Neural crest cell (in vitro differentiated cells): ENCODE results near the gene ETNK1. TPM values are rescaled to one million over a fixed set of nuclear protein-coding genes. Genes with fewer than 3 reads are reported as not detected.

ENCODE experiments used
- DNase-seq: peaks from one replicate; pipeline ENCODE4 v3.0.0; 2021; ENCODE audit warnings: low read depth, mixed read lengths, low spot score
- H3K27ac Mint-ChIP-seq: one replicate; pipeline ENCODE4 v1.8.0; 2021; ENCODE audit warnings: mild to moderate bottlenecking, mixed read lengths; ENCODE audit not compliant: unreplicated experiment
- H3K27me3 Mint-ChIP-seq: 2 replicates; pipeline ENCODE4 v1.8.0; 2021; ENCODE audit warnings: low read depth, mild to moderate bottlenecking, mixed read lengths
- H3K36me3 Mint-ChIP-seq: 2 replicates; pipeline ENCODE4 v1.8.0; 2021; ENCODE audit warnings: low read depth, mild to moderate bottlenecking, mixed read lengths
- H3K4me1 Mint-ChIP-seq: 2 replicates; pipeline ENCODE4 v1.8.0; 2021; ENCODE audit warnings: mixed read lengths
- H3K4me3 Mint-ChIP-seq: one replicate; pipeline ENCODE4 v1.8.0; 2021; ENCODE audit warnings: mild to moderate bottlenecking, mixed read lengths
- H3K9me3 Mint-ChIP-seq: 2 replicates; pipeline ENCODE4 v1.8.0; 2021; ENCODE audit warnings: mixed read lengths
- CTCF ChIP-seq: fragments of 200-600 bp; sonication (generic); conservative IDR thresholded peaks from 2 replicates; pipeline ENCODE4 v1.5.0; 2021; ENCODE audit warnings: antibody characterized with exemption, mild to moderate bottlenecking
- total RNA-seq: library from RNA; stranded (reverse); gene quantifications from 2 replicates; pipeline ENCODE4 v1.2.1, GENCODE V29; 2021

Gene ETNK1
- total RNA-seq, 1 donor from 2014 or later, result 105 TPM

GRCh38 chr12:22634883-22635282 lies 9.9 kb downstream of the ETNK1 start:
- no peak for TF ChIP-seq CTCF
- Mint-ChIP-seq H3K36me3 (peaks cover 15% of the 10 kb centered on the region), H3K27me3 (no peaks in the 10 kb centered on the region), H3K27ac (no peak overlapping the region), H3K4me3 (no peak overlapping the region), H3K4me1 (peaks cover 30% of the 10 kb centered on the region), H3K9me3 (no peaks in the 10 kb centered on the region)
- DNase-seq, result no peak

- no peaks in the 10 kb centered on the region for H3K9me3 Mint-ChIP-seq
- no peak overlapping the region for H3K4me3 Mint-ChIP-seq
- H3K27me3 Mint-ChIP-seq, result no peaks in the 10 kb centered on the region
These were observed 10.8 kb downstream of the ETNK1 start for GRCh38 chr12:22635812-22636211.

GRCh38 chr12:22640851-22641250 lies 15.9 kb downstream of the ETNK1 start:
- no peaks in the 10 kb centered on the region for H3K27me3 Mint-ChIP-seq
- H3K4me3 Mint-ChIP-seq, result no peak overlapping the region
- no peak overlapping the region for H3K27ac Mint-ChIP-seq
- no peak for DNase-seq
- H3K9me3 Mint-ChIP-seq, result no peaks in the 10 kb centered on the region
- no peak for TF ChIP-seq CTCF
- H3K4me1 Mint-ChIP-seq, result peaks cover 8% of the 10 kb centered on the region
- H3K36me3 Mint-ChIP-seq, result peaks cover 2% of the 10 kb centered on the region

More at GRCh38 chr12:22635812-22636211, 10.8 kb downstream of the ETNK1 start:
- H3K36me3 Mint-ChIP-seq, result peaks cover 13% of the 10 kb centered on the region
- no peak for DNase-seq
- H3K27ac Mint-ChIP-seq, result no peak overlapping the region
- H3K4me1 Mint-ChIP-seq, result peaks cover 26% of the 10 kb centered on the region
- no peak for TF ChIP-seq CTCF

- H3K9me3 Mint-ChIP-seq, result no peaks in the 10 kb centered on the region
- H3K4me1 Mint-ChIP-seq, result peaks cover 7% of the 10 kb centered on the region
- H3K36me3 Mint-ChIP-seq, result peaks cover 2% of the 10 kb centered on the region
- DNase-seq, result no peak
- no peak overlapping the region for H3K27ac Mint-ChIP-seq
- no peak overlapping the region for H3K4me3 Mint-ChIP-seq
- no peak for TF ChIP-seq CTCF
- no peaks in the 10 kb centered on the region for H3K27me3 Mint-ChIP-seq
These were observed 16.5 kb downstream of the ETNK1 start for GRCh38 chr12:22641353-22642053.

GRCh38 chr12:22648668-22649067 lies 23.7 kb downstream of the ETNK1 start:
- peaks cover 34% of the 10 kb centered on the region for H3K36me3 Mint-ChIP-seq
- no peak overlapping the region for H3K27ac Mint-ChIP-seq
- H3K9me3 Mint-ChIP-seq, result peaks cover 5% of the 10 kb centered on the region
- TF ChIP-seq CTCF, result no peak
- no peaks in the 10 kb centered on the region for H3K27me3 Mint-ChIP-seq
- DNase-seq, result no peak
- no peak overlapping the region for H3K4me3 Mint-ChIP-seq
- H3K4me1 Mint-ChIP-seq, result peaks cover 14% of the 10 kb centered on the region
